GM20000 (cell line): ENCODE results near the gene ADARB2.
"Not testable (repeated sequence)": the region's sequence is repeated elsewhere in the genome, so short reads cannot be mapped to it uniquely, and the experiment has no call there.

Experiments
- DNase-seq: peaks from one replicate; pipeline ENCODE4 v3.0.0; 2012; ENCODE audit warnings: low spot score
- TF ChIP-seq, protein P1 (sequence below): IDR thresholded peaks from 2 replicates; pipeline ENCODE4 v1.5.1; 2012; ENCODE audit warnings: mild to moderate bottlenecking, control low read depth; ENCODE audit errors: extremely low read depth, missing control alignments

The ADARB2 gene

DNA sequence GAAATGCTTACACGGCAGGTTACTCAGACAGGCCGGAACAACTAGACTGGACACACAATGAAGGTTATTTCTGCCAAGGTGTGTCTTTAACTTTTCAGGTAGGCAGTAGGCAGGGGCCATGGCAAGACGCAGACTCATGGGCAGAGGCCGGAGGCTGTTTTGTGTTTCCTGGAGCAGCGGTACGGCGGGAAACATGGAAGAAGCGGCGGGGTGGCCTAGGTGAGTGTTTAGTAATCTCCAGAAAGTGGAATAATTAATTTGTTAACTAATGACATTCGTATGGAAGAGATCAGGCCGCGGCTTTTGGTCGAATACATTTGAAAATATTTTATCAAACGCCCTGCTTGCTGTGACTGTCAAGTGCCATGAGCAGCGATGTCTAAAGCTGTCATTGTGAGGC lies 403.3 kb downstream of the ADARB2 start:
- DNase-seq = no peak
- TF ChIP-seq, protein P1, sequence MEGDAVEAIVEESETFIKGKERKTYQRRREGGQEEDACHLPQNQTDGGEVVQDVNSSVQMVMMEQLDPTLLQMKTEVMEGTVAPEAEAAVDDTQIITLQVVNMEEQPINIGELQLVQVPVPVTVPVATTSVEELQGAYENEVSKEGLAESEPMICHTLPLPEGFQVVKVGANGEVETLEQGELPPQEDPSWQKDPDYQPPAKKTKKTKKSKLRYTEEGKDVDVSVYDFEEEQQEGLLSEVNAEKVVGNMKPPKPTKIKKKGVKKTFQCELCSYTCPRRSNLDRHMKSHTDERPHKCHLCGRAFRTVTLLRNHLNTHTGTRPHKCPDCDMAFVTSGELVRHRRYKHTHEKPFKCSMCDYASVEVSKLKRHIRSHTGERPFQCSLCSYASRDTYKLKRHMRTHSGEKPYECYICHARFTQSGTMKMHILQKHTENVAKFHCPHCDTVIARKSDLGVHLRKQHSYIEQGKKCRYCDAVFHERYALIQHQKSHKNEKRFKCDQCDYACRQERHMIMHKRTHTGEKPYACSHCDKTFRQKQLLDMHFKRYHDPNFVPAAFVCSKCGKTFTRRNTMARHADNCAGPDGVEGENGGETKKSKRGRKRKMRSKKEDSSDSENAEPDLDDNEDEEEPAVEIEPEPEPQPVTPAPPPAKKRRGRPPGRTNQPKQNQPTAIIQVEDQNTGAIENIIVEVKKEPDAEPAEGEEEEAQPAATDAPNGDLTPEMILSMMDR = no peak

DNA sequence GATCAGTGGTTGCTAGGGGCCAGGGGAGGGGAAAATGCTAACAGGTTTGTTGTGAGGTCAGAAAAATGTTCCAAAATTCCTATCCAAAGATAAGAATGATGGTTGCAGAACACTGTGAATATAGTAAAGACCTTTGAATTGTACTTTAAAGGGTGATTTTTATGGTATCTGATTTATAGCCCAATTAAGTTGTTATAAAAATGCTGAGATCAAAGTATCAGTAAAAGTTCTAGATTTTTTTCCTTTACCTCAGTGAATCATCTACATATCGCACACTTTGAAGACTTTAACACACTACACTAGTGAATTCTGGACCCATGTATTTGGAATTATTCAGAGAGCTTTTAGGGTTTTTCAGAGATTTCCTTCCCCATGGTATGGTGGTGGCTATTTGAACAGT lies 405.8 kb downstream of the ADARB2 start:
- TF ChIP-seq, protein P1 = no peak
- no peak for DNase-seq

- DNase-seq = no peak
- TF ChIP-seq, protein P1 = no peak
Measured at GRCh38 chr10:1329622-1330021, 407.7 kb downstream of the ADARB2 start.

DNA sequence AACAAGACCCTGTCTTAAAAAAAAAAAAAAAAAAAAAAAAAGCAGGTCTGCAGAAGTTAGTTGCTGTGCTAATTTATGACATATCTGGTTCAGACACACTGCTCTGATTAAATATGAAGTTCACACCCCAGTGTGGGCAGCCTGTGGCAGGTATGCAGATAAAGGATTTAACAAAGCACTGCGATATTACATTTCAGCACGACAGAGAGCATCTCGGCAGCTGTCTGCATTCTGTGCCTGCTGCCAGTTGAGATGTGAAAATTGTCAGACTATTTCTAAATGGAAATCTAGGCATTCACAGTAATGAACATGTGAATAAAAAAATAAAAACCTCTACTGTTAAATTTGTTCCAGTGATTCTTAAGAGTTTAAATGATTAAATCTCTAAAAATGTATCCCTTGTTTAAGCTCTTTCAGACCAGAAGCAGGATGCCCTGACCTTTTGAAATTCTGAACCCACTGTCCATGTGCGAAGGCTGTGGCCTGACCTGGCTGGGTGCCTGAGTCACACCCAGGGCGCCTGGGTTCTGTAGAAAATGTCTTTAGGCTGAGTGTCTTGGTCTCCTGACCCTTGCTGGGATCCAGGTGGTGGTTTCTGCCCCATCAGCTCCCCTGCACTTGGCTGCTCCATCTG lies 408.2 kb downstream of the ADARB2 start:
- DNase-seq = no peak
- TF ChIP-seq, protein P1 = no peak

DNA sequence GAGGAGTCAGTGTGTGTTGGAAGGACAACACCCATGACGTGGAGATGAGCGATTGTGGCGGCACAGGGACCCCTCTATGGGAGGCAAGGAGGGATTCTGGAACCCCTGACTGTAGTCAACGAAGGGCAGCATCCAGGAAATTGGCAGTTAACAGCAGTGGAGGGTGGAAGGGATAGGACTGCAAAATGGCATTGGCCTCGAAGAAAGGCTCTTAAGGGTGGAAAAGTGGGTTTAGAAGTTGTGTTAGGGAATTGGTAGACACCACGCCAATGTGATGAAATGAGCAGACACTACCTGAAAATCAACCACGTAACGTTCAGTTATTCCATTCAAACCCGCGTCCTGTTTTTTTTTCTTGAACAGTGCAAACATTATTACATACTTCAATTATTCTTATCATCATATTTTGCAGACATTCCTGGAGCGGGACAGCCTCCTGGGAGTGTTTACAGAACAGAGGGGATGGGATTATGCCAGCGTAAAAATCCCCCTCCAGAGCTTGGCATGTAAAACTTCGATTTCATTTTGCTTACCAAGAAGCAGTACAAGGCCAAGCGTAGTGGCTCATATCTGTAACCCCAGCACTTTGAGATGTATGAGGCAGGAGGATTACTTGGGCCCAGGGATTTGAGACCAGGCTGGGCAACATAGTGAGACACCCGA lies 409.0 kb downstream of the ADARB2 start:
- TF ChIP-seq, protein P1 = no peak

GRCh38 chr10:1327759-1328158 lies 409.6 kb downstream of the ADARB2 start:
- DNase-seq = no peak
- TF ChIP-seq, protein P1 = no peak

More for the DNA sequence above, 409.0 kb downstream of the ADARB2 start:
- no peak for DNase-seq

DNA sequence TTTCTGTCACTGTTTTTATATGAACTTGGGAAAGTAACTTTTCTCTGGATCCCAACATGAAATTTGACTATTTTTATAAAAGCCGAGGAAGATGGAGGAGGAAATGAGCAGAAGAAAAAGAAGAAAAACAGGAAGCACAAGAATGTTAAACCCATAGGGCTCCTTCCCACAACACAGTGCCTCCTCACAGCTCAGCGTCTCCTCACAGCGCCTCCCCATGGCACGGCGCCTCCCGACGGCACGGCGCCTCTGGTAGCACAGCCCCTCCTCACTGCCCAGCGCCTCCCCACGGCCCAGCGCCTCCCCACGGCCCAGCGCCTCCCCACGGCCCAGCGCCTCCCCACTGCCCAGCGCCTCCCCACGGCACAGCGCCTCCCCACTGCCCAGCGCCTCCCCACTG lies 410.8 kb downstream of the ADARB2 start:
- DNase-seq = not testable (repeated sequence)

DNA sequence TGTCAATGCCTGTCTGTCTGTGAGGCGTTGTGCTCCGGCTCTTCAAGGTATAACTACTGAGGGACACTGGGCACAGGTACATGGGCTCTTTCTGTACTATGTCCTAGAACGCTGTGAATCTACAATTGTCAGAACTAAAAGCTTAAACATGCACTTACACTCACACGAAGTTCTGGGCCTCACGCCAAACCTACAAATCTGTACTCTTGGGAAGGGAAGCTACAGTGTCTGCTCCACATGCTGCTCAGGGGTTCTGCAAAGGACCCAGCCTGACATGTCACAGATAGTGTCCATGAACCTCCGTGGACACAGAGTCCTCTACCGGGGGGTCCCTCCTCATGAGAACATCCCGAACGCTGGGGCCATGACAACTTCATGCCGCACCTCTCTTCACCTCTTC lies 412.4 kb downstream of the ADARB2 start:
- TF ChIP-seq, protein P1 = no peak
- no peak for DNase-seq
